Panc1 (cell line): ENCODE data around the gene HOXB3. TPM values are rescaled to one million over a fixed set of nuclear protein-coding genes. Genes with fewer than 3 reads are reported as not detected.

Experiments used
- ATAC-seq: fragments of 200-7000 bp; cut with Tn5 transposase; 2 replicates; pipeline ENCODE4 v1.9.1; 2020; ENCODE audit warnings: mild to moderate bottlenecking, moderate library complexity
- BruUV-seq: library from RNA; stranded (reverse); fragments of 400-500 nt; replicated peaks from 2 replicates; lab custom pipeline; 2021; lab: Mats Ljungman, UMichigan
- CTCF ChIA-PET: fragments of 300-600 bp; sonication (Branson Sonifier 250); formaldehyde crosslinking; loops from one replicate; lab custom pipeline; 2022; ENCODE audit warnings: antibody characterized with exemption; lab: Charles Lee
- POLR2A ChIA-PET: fragments of 300-600 bp; sonication (Branson Sonifier 250); formaldehyde crosslinking; loops from one replicate; lab custom pipeline; 2022; ENCODE audit warnings: antibody characterized with exemption; lab: Charles Lee
- DNase-seq: peaks from one replicate; pipeline ENCODE4 v3.0.0-alpha.2; 2010; ENCODE audit warnings: low read depth, low spot score
- H3K27ac ChIP-seq: 2 replicates; pipeline ENCODE4 v1.5.1; 2011; ENCODE audit warnings: mild to moderate bottlenecking, low read length, inconsistent platforms
- H3K27me3 ChIP-seq: fragments of 200-500 bp; sonication (Bioruptor generic); 2 replicates; pipeline ENCODE4 v1.6.0; 2014; ENCODE audit warnings: low read length, inconsistent platforms; ENCODE audit not compliant: control insufficient read depth, insufficient read depth
- H3K36me3 ChIP-seq: fragments of 200-500 bp; sonication (Bioruptor generic); 2 replicates; pipeline ENCODE4 v1.5.1; 2014; ENCODE audit warnings: inconsistent platforms, mild to moderate bottlenecking, low read length, moderate library complexity; ENCODE audit not compliant: control insufficient read depth, insufficient read depth
- H3K4me1 ChIP-seq: 2 replicates; pipeline ENCODE4 v1.5.1; 2011; ENCODE audit warnings: inconsistent platforms, mild to moderate bottlenecking, low read length, moderate library complexity; ENCODE audit not compliant: control insufficient read depth, insufficient read depth
- H3K4me3 ChIP-seq, 2 experiments: 2 replicates each; pipeline ENCODE4 v1.5.1; 2011 to 2012; ENCODE audit warnings: low read depth in 2 of 2, low read length in 2 of 2, mild to moderate bottlenecking in 2 of 2, inconsistent platforms in 1 of 2, moderate library complexity in 1 of 2
- H3K9me3 ChIP-seq: fragments of 200-500 bp; sonication (Bioruptor generic); 2 replicates; pipeline ENCODE4 v1.5.1; 2014; ENCODE audit warnings: low read depth, mild to moderate bottlenecking, inconsistent platforms, low read length, moderate library complexity; ENCODE audit not compliant: control insufficient read depth, insufficient read depth
- POLR2AphosphoS5 ChIP-seq: IDR thresholded peaks from 2 replicates; pipeline ENCODE4 v1.6.1; 2012; ENCODE audit warnings: mild to moderate bottlenecking, low read depth, low read length, moderate library complexity
- SIN3A ChIP-seq: IDR thresholded peaks from 2 replicates; pipeline ENCODE4 v1.6.1; 2012; ENCODE audit warnings: low read depth, mild to moderate bottlenecking, low read length, moderate library complexity, borderline replicate concordance; ENCODE audit not compliant: insufficient read depth
- TCF7L2 ChIP-seq: IDR thresholded peaks from 2 replicates; pipeline ENCODE4 v1.6.1; 2011; ENCODE audit warnings: mild to moderate bottlenecking, low read depth, low read length, inconsistent platforms
- in situ Hi-C: cut with HindIII; loops from 2 replicates; pipeline ENCODE4 v1.10.0; 2016; ENCODE audit warnings: low sequenced_read_pairs, low pct_unique_long_range_greater_than_20kb
- intact Hi-C: fragments of 100-400 bp; cut with micrococcal nuclease; formaldehyde crosslinking; loops from one replicate; pipeline ENCODE4 v1.10.0; 2022; ENCODE audit not compliant: unreplicated experiment
- total RNA-seq: library from RNA; stranded (reverse); gene quantifications from one replicate; pipeline ENCODE4 v1.2.1, GENCODE V29; 2021; ENCODE audit not compliant: unreplicated experiment
- TF ChIP-seq, protein P1 (sequence below), 2 experiments: IDR thresholded peaks; 2 replicates each; pipeline ENCODE4 v1.6.1; 2011 to 2012; ENCODE audit warnings: low read depth in 2 of 2, control low read depth in 1 of 2, low read length in 1 of 2, mild to moderate bottlenecking in 1 of 2, moderate library complexity in 1 of 2; ENCODE audit not compliant: insufficient read depth in 1 of 2
- TF ChIP-seq, protein P2 (sequence below): fragments of 450-650 bp; IDR thresholded peaks from 2 replicates; pipeline ENCODE4 v1.5.1; 2017; ENCODE audit warnings: mild to moderate bottlenecking

Gene HOXB3
- total RNA-seq, 1 experiment from 2014 or later: 127 TPM

DNA sequence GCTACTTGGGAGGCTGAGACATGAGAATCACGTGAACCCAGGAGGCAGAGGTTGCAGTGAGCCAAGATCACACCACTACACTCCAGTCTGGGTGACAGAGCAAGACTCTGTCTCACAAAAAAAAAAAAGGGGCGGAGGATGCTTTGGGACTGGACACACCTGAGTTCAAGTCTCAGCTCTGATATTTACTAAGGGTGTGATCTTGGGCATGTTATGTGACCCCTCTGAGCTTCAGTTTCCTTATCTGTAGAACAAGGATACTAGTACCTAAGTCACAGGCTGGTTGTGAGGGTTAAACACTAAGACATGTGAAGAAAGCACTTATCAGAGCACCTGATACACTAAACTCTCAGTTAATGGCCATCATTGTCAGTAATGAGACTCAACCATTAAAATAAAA is 85.1 kb downstream of the HOXB3 start:
- POLR2A ChIA-PET: no interaction called here
- intact Hi-C loops: no loop called here
- no TSS peak for BruUV-seq
- no peaks in the 10 kb centered on the region for H3K27me3 ChIP-seq
- no peak overlapping the region for H3K27ac ChIP-seq
- CTCF ChIA-PET: no interaction called here
- no peak overlapping the region for H3K4me3 ChIP-seq
- H3K9me3 ChIP-seq: no peaks in the 10 kb centered on the region
- DNase-seq: no peak
- in situ Hi-C loops: no loop called here
- no peak for ATAC-seq
- H3K4me1 ChIP-seq: peaks cover 8% of the 10 kb centered on the region; the same call in 1 of the 2 replicates
- TF ChIP-seq POLR2AphosphoS5: no peak
- TF ChIP-seq, protein P1, sequence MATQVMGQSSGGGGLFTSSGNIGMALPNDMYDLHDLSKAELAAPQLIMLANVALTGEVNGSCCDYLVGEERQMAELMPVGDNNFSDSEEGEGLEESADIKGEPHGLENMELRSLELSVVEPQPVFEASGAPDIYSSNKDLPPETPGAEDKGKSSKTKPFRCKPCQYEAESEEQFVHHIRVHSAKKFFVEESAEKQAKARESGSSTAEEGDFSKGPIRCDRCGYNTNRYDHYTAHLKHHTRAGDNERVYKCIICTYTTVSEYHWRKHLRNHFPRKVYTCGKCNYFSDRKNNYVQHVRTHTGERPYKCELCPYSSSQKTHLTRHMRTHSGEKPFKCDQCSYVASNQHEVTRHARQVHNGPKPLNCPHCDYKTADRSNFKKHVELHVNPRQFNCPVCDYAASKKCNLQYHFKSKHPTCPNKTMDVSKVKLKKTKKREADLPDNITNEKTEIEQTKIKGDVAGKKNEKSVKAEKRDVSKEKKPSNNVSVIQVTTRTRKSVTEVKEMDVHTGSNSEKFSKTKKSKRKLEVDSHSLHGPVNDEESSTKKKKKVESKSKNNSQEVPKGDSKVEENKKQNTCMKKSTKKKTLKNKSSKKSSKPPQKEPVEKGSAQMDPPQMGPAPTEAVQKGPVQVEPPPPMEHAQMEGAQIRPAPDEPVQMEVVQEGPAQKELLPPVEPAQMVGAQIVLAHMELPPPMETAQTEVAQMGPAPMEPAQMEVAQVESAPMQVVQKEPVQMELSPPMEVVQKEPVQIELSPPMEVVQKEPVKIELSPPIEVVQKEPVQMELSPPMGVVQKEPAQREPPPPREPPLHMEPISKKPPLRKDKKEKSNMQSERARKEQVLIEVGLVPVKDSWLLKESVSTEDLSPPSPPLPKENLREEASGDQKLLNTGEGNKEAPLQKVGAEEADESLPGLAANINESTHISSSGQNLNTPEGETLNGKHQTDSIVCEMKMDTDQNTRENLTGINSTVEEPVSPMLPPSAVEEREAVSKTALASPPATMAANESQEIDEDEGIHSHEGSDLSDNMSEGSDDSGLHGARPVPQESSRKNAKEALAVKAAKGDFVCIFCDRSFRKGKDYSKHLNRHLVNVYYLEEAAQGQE (IDR thresholded peaks at IDR 0.05; ENCODE audit: insufficient read depth in 1 of 2, low read depth in 2 of 2, low read length in 1 of 2): no peak
- no peak for TF ChIP-seq SIN3A
- TF ChIP-seq, protein P2, sequence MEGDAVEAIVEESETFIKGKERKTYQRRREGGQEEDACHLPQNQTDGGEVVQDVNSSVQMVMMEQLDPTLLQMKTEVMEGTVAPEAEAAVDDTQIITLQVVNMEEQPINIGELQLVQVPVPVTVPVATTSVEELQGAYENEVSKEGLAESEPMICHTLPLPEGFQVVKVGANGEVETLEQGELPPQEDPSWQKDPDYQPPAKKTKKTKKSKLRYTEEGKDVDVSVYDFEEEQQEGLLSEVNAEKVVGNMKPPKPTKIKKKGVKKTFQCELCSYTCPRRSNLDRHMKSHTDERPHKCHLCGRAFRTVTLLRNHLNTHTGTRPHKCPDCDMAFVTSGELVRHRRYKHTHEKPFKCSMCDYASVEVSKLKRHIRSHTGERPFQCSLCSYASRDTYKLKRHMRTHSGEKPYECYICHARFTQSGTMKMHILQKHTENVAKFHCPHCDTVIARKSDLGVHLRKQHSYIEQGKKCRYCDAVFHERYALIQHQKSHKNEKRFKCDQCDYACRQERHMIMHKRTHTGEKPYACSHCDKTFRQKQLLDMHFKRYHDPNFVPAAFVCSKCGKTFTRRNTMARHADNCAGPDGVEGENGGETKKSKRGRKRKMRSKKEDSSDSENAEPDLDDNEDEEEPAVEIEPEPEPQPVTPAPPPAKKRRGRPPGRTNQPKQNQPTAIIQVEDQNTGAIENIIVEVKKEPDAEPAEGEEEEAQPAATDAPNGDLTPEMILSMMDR: no peak
- no peak for TF ChIP-seq TCF7L2
- no peaks in the 10 kb centered on the region for H3K36me3 ChIP-seq

- no peak overlapping the region for H3K4me3 ChIP-seq
- intact Hi-C loops: no loop called here
- peaks cover 8% of the 10 kb centered on the region; the same call in 1 of the 2 replicates for H3K4me1 ChIP-seq
- ATAC-seq (no peak), DNase-seq (no peak)
- H3K9me3 ChIP-seq: no peaks in the 10 kb centered on the region
- H3K36me3 ChIP-seq: no peaks in the 10 kb centered on the region
- CTCF ChIA-PET: interaction anchor here (0.5 to 0.6 kb wide), 3 partner anchors 33 to 53 kb away, joined by 3 to 6 read pairs (median 6); no protein-coding TSS in a partner anchor
- POLR2A ChIA-PET: interaction anchor here (0.6 kb wide), 1 partner anchor 195 kb away, joined by 3 read pairs; no protein-coding TSS in a partner anchor
- H3K27me3 ChIP-seq: no peaks in the 10 kb centered on the region
- no TSS peak for BruUV-seq
- no peak overlapping the region for H3K27ac ChIP-seq
- in situ Hi-C loops: no loop called here
- TF ChIP-seq SIN3A: no peak
- TF ChIP-seq, protein P2: no peak
- no peak for TF ChIP-seq POLR2AphosphoS5
- no peak for TF ChIP-seq TCF7L2
- TF ChIP-seq, protein P1 (IDR thresholded peaks at IDR 0.05; ENCODE audit: insufficient read depth in 1 of 2, low read depth in 2 of 2, low read length in 1 of 2): no peak
These were observed 86.3 kb downstream of the HOXB3 start for GRCh38 chr17:48503747-48504146.
